Ishikawa (cell line): ENCODE data around the gene OR9I1.

Experiments
- CEBPB ChIP-seq: IDR thresholded peaks from 2 replicates; pipeline ENCODE4 v1.6.1; 2012
- CREB1 ChIP-seq: IDR thresholded peaks from 2 replicates; pipeline ENCODE4 v1.6.1; 2012; ENCODE audit warnings: low read depth
- EGR1 ChIP-seq: IDR thresholded peaks from 2 replicates; pipeline ENCODE4 v1.6.1; 2012
- EP300 ChIP-seq: IDR thresholded peaks from 2 replicates; pipeline ENCODE4 v1.6.1; 2012; ENCODE audit warnings: borderline replicate concordance
- MAX ChIP-seq: IDR thresholded peaks from 2 replicates; pipeline ENCODE4 v1.6.1; 2012
- NFIC ChIP-seq: IDR thresholded peaks from 2 replicates; pipeline ENCODE4 v1.6.1; 2012
- RAD21 ChIP-seq: IDR thresholded peaks from 2 replicates; pipeline ENCODE4 v1.6.1; 2012; ENCODE audit warnings: low read depth
- REST ChIP-seq: IDR thresholded peaks from 2 replicates; pipeline ENCODE4 v1.6.1; 2012; ENCODE audit warnings: low read depth, mild to moderate bottlenecking
- TAF1 ChIP-seq: IDR thresholded peaks from 2 replicates; pipeline ENCODE4 v1.6.1; 2012; ENCODE audit warnings: low read depth, mild to moderate bottlenecking
- TCF12 ChIP-seq: IDR thresholded peaks from 2 replicates; pipeline ENCODE4 v1.6.1; 2012; ENCODE audit warnings: low read depth
- TEAD4 ChIP-seq: IDR thresholded peaks from 2 replicates; pipeline ENCODE4 v1.6.1; 2012
- USF1 ChIP-seq: IDR thresholded peaks from 2 replicates; pipeline ENCODE4 v1.6.1; 2012
- YY1 ChIP-seq: IDR thresholded peaks from 2 replicates; pipeline ENCODE4 v1.6.1; 2012; ENCODE audit warnings: low read depth

- TF ChIP-seq EP300, result no peak
- TF ChIP-seq CREB1, result no peak
- no peak for TF ChIP-seq NFIC
- TF ChIP-seq TAF1, result no peak
- TF ChIP-seq TEAD4, result no peak
- TF ChIP-seq RAD21, result no peak
- TF ChIP-seq REST, result no peak
- no peak for TF ChIP-seq CEBPB
- no peak for TF ChIP-seq MAX
- no peak for TF ChIP-seq YY1
- TF ChIP-seq EGR1, result no peak
- no peak for TF ChIP-seq TCF12
- no peak for TF ChIP-seq USF1
Measured at GRCh38 chr11:58152781-58153180, 27.5 kb upstream of the OR9I1 start.
